BLaER1 (cell line): ENCODE results near the gene PPP1R15A.
"Not testable (repeated sequence)": the region's sequence is repeated elsewhere in the genome, so short reads cannot be mapped to it uniquely, and the experiment has no call there.

Experiments
- H3K27ac ChIP-seq: shearing (Covaris generic); formaldehyde crosslinking; 2 replicates; pipeline ENCODE4 v1.8.1; 2022
- H3K27me3 ChIP-seq: shearing (Covaris generic); formaldehyde crosslinking; 2 replicates; pipeline ENCODE4 v1.8.1; 2022
- H3K36me3 ChIP-seq: shearing (Covaris generic); formaldehyde crosslinking; 2 replicates; pipeline ENCODE4 v1.8.1; 2022
- H3K4me1 ChIP-seq: shearing (Covaris generic); formaldehyde crosslinking; 2 replicates; pipeline ENCODE4 v1.8.1; 2022
- H3K4me2 ChIP-seq: shearing (Covaris generic); formaldehyde crosslinking; 2 replicates; pipeline ENCODE4 v1.8.1; 2022
- H3K4me3 ChIP-seq: shearing (Covaris generic); formaldehyde crosslinking; 2 replicates; pipeline ENCODE4 v1.8.1; 2022
- H3K9ac ChIP-seq: shearing (Covaris generic); formaldehyde crosslinking; 2 replicates; pipeline ENCODE4 v1.8.1; 2022
- H3K9me3 ChIP-seq: shearing (Covaris generic); formaldehyde crosslinking; 2 replicates; pipeline ENCODE4 v1.8.1; 2022
- H4K20me1 ChIP-seq: shearing (Covaris generic); formaldehyde crosslinking; 2 replicates; pipeline ENCODE4 v1.8.1; 2022
- Cebpa-rat ChIP-seq: shearing (Covaris generic); IDR thresholded peaks from 2 replicates; pipeline ENCODE4 v1.8.1; 2022

PPP1R15A gene

GRCh38 chr19:48870048-48870447, 2.2 kb upstream of the PPP1R15A start:
- H3K27ac ChIP-seq = no peak overlapping the region
- no peaks in the 10 kb centered on the region for H3K27me3 ChIP-seq
- TF ChIP-seq Cebpa-rat = no peak
- H3K36me3 ChIP-seq = peaks cover 17% of the 10 kb centered on the region
- H3K9ac ChIP-seq = no peak overlapping the region
- peaks cover 27% of the 10 kb centered on the region for H4K20me1 ChIP-seq
- H3K4me2 ChIP-seq = no peak overlapping the region
- no peaks in the 10 kb centered on the region for H3K9me3 ChIP-seq
- peaks cover 72% of the 10 kb centered on the region for H3K4me1 ChIP-seq
- no peak overlapping the region for H3K4me3 ChIP-seq

- H3K9me3 ChIP-seq, H3K9ac ChIP-seq, H3K27me3 ChIP-seq: not testable (repeated sequence)
- Histone ChIP-seq H4K20me1 (peaks cover 40% of the 10 kb centered on the region), H3K27ac (0 out of 2 replicates have a peak overlapping the region, but pooled peaks have one; percentile 26), H3K4me2 (peak overlapping the region; percentile 100), H3K4me3 (peak overlapping the region; percentile 96; the same call in 1 of the 2 replicates), H3K4me1 (peaks cover 74% of the 10 kb centered on the region), H3K36me3 (peaks cover 22% of the 10 kb centered on the region)
Measured at GRCh38 chr19:48871471-48872181, 595 bp upstream of the PPP1R15A start.

- peak overlapping the region; percentile 96 for H3K4me3 ChIP-seq
- H3K27ac ChIP-seq = peak overlapping the region; percentile 97
- 0 out of 2 replicates have a peak, but pooled peaks cover 4% of the 10 kb centered on the region for H3K9me3 ChIP-seq
- no peak for TF ChIP-seq Cebpa-rat
- H3K9ac ChIP-seq = peak overlapping the region; percentile 99
- H3K4me2 ChIP-seq = peak overlapping the region; percentile 100
- no peaks in the 10 kb centered on the region for H3K27me3 ChIP-seq
- peaks cover 74% of the 10 kb centered on the region for H3K4me1 ChIP-seq
- H3K36me3 ChIP-seq = peaks cover 30% of the 10 kb centered on the region
- H4K20me1 ChIP-seq = peaks cover 40% of the 10 kb centered on the region
Measured at GRCh38 chr19:48872884-48873475, 759 bp downstream of the PPP1R15A start.

- Histone ChIP-seq H3K4me2 (peak overlapping the region; percentile 100), H3K4me1 (peaks cover 70% of the 10 kb centered on the region), H4K20me1 (peaks cover 40% of the 10 kb centered on the region), H3K36me3 (peaks cover 37% of the 10 kb centered on the region), H3K4me3 (peak overlapping the region; percentile 96), H3K9ac (peak overlapping the region; percentile 99), H3K27ac (peak overlapping the region; percentile 97), H3K27me3 (no peaks in the 10 kb centered on the region), H3K9me3 (0 out of 2 replicates have a peak, but pooled peaks cover 4% of the 10 kb centered on the region)
- TF ChIP-seq Cebpa-rat = no peak
Measured at GRCh38 chr19:48873476-48874302, 1.5 kb downstream of the PPP1R15A start.

GRCh38 chr19:48874303-48875135, 2.3 kb downstream of the PPP1R15A start:
- Histone ChIP-seq H3K36me3 (peaks cover 46% of the 10 kb centered on the region), H3K27ac (peak overlapping the region; percentile 97), H3K4me3 (peak overlapping the region; percentile 96), H3K27me3 (no peaks in the 10 kb centered on the region), H3K4me1 (peaks cover 63% of the 10 kb centered on the region), H3K9ac (peak overlapping the region; percentile 99), H4K20me1 (peaks cover 40% of the 10 kb centered on the region), H3K4me2 (peak overlapping the region; percentile 100), H3K9me3 (0 out of 2 replicates have a peak, but pooled peaks cover 4% of the 10 kb centered on the region)
- no peak for TF ChIP-seq Cebpa-rat

- peak overlapping the region; percentile 97 for H3K27ac ChIP-seq
- peak overlapping the region; percentile 96 for H3K4me3 ChIP-seq
- H3K9me3 ChIP-seq, H3K27me3 ChIP-seq: not testable (repeated sequence)
- peak overlapping the region; percentile 100 for H3K4me2 ChIP-seq
- H3K9ac ChIP-seq = peak overlapping the region; percentile 99
- H3K36me3 ChIP-seq = peaks cover 49% of the 10 kb centered on the region
- peaks cover 40% of the 10 kb centered on the region for H4K20me1 ChIP-seq
- H3K4me1 ChIP-seq = peaks cover 58% of the 10 kb centered on the region
Measured at GRCh38 chr19:48876043-48876981, 4.1 kb downstream of the PPP1R15A start.

- H3K27ac ChIP-seq = peak overlapping the region; percentile 97
- H3K9ac ChIP-seq = no peak overlapping the region
- H3K4me3 ChIP-seq = no peak overlapping the region
- peaks cover 35% of the 10 kb centered on the region for H4K20me1 ChIP-seq
- peaks cover 15% of the 10 kb centered on the region for H3K9me3 ChIP-seq
- H3K4me2 ChIP-seq = peak overlapping the region; percentile 100
- no peaks in the 10 kb centered on the region for H3K27me3 ChIP-seq
- TF ChIP-seq Cebpa-rat = no peak
- H3K36me3 ChIP-seq = peaks cover 49% of the 10 kb centered on the region
- peaks cover 51% of the 10 kb centered on the region for H3K4me1 ChIP-seq
Measured at GRCh38 chr19:48877855-48878195, 5.6 kb downstream of the PPP1R15A start.

- peak overlapping the region; percentile 97 for H3K27ac ChIP-seq
- TF ChIP-seq Cebpa-rat = no peak
Measured at GRCh38 chr19:48878196-48879024, 6.2 kb downstream of the PPP1R15A start.

More at GRCh38 chr19:48878196-48879024, 6.2 kb downstream of the PPP1R15A start:
- Histone ChIP-seq H3K36me3 (peaks cover 46% of the 10 kb centered on the region), H4K20me1 (peaks cover 29% of the 10 kb centered on the region), H3K4me3 (no peak overlapping the region), H3K9ac (no peak overlapping the region), H3K4me1 (peaks cover 46% of the 10 kb centered on the region), H3K4me2 (peak overlapping the region; percentile 100), H3K27me3 (no peaks in the 10 kb centered on the region), H3K9me3 (peaks cover 21% of the 10 kb centered on the region)
